SKM-1 (cell line): ENCODE measurements around the gene SF3B3.
"Not testable (repeated sequence)": the region's sequence is repeated elsewhere in the genome, so short reads cannot be mapped to it uniquely, and the experiment has no call there.

Source experiments
- DNase-seq: peaks from one replicate; lab custom pipeline; 2025; ENCODE audit not compliant: unreplicated experiment; lab: John Stamatoyannopoulos, UW

SF3B3 gene

DNA sequence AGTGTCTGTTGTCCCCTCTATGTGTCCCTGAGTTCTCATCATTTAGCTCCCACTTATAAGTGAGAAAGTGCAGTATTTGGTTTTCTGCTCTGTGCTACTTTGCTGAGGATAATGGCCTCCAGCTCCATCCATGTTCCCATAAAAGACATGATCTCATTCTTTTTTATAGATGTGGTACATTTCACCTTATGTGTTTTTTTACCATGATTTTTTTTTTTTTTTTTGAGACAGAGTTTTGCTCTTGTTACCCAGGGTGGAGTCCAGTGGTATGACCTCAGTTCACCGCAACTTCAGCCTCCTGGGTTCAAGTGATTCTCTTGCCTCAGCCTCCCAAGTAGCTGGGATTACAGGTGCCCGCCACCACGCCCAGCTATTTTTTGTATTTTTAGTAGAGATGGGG lies 65.8 kb downstream of the SF3B3 start:
- not testable (repeated sequence) for DNase-seq

DNA sequence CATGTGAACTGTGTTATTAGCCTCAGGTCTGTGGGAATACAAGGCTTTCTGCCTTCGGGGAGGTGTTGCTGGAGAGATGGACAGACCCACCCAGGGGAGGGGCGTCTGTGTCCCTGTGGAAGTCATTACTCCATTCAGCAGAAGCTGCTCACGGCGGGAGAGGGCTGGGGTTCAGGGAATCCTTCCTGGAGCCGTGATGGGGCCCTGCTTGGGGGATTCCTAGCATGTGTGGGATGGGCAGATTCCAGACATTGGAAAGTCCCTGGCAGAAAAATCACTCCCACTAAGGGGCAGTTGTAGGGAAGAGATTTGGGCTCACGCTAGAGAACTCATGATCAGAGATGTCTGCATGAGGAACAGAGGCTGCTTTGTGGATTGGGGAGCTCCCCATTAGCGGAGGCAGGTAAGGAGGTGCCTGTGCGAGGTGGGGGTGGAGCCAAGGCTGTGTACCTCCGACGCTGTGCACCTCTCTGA lies 66.4 kb downstream of the SF3B3 start:
- no peak for DNase-seq

DNA sequence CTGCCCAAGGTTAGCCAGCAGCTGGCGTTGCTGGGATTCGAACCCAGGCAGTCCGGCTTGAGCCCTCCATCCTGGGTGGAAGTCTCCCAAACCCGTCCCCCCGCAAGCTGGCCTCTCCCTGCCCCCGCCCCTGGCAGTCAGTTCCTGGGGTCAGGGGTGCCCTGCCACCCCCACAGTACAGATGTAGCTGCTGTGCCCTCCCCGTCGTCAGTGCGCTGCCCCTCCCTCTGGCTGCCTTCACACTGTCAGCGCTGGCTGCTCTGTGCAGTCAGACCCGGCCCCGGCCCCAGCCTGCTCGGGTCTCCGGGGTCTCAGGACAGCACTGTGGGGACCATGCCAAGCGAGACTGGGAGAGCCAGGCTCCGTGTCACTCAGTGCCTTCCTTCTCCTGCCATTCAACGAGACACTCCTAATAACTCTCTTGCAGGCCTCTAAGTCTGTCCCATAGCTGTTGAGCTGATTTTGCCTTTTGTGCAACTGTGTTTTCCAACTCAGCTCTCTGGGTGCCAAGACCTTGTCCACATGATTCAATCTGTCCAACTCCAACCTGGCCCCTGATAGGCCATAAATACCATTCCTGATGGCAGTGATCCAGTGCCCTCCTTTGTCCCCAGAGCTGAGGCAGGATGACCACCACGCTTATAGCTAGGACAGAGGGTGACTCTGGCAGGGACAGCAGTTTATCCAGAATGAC lies 67.3 kb downstream of the SF3B3 start:
- DNase-seq, result no peak

DNA sequence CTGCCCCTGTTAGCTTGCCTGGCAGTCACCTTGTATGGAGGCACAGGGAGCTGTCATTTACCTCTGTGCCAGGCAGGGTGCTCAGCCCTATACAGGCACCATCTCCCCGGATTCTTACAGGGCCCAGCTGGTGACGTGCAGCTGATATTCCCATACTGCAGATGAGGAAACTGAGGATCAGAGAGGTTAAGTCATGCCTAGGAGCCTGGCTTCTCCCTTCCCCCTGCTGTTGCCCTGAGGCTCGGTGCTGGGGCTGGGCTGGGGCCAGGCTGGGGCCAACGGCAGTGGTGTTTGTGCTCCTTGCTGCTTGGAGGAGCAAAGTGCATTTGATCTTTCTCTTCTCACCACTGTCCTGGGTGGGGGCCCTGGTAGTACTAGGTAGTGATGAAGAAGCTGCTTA lies 68.0 kb downstream of the SF3B3 start:
- DNase-seq, result no peak

DNA sequence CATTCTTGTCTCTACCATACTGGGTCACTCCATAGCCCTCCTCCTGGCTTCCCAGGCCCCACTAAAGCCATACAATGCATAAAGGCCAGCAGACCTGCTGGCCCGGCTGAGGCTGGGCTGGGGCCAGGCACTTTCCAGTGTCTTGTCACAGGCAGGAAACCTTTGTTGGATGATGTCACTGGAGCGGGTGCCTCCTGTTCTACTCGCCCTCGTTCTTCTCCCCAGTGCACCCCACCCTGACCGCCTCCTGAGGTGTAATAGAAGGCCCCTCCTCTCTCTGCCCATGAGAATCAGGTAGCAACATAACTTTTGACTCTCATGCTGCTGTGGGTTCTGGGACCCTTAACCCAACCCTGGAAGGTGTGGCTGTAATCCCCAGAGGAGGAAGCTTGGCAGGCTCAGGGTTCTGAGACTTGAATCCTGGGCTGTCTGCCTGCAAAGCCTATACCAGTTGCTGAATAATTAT lies 68.5 kb downstream of the SF3B3 start:
- DNase-seq, result no peak

DNA sequence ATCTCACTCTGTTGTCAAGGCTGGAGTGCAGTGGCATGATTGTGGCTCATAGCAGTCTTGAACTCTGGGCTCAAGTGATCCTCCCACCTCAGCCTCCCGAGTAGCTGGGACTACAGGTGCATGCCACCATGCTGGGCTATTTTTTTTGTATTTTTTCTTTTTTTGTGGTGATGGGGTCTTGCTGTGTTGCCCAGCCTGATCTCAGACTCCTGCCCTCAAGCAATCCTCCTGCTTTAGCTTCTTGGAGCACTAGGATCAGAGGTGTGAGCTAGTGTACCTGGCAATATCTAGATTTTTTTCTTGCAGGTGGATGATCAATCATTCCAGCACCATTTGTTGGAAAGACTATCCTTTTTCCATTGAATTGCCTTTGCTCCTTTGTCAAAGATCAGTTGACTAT lies 69.9 kb downstream of the SF3B3 start:
- no peak for DNase-seq

DNA sequence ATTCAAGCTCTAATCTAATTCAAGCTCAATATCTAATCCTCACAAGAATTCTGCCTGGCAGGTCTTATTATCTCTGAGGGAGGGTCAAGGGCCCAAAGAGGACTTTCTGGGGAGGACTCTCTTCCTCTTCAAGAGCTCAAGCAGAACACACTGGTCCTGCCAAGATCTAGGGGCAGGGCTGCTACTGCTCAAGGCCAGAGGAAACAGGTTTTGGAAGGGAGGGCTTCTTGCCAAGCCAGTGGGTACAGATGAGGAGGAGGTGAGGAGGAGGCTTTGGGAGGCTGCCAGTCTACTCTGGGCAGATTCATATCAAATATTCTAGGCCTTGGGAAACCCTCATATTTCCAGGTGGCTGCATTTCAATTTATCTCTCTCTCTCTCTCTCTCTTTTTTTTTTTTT lies 71.0 kb downstream of the SF3B3 start:
- no peak for DNase-seq

DNA sequence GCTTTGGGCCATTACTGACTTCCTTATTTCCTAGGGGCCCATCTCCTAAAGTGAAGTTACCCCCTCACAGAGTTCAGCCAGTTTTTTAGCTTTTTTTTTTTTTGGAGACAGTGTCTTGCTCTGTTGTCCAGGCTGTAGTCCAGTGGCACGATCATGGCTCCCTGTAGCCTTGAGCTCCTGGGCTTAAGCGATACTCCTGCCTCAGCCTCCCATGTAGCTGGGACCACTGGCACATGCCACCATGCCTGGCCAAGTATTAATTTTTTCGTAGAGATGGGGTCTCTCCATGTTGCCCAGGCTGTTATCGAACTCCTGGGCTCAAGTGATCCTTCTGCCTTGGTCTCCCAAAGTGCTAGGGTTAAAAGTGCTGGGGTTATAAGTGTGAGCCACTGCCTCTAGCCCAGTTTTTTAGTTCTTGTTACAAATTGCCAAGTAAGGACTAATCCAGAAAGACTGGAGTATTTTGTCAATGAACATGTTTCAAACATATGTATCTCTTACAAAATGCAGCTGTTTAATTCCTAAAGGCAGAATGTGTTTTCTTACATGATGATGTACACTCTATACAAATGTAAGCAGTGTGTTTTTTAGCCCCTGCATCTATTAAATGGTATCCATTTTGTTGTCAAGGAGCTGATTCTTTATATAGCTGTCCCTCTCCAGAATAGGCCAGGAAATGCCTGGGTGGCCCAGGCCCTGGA lies 73.7 kb downstream of the SF3B3 start:
- DNase-seq, result no peak

DNA sequence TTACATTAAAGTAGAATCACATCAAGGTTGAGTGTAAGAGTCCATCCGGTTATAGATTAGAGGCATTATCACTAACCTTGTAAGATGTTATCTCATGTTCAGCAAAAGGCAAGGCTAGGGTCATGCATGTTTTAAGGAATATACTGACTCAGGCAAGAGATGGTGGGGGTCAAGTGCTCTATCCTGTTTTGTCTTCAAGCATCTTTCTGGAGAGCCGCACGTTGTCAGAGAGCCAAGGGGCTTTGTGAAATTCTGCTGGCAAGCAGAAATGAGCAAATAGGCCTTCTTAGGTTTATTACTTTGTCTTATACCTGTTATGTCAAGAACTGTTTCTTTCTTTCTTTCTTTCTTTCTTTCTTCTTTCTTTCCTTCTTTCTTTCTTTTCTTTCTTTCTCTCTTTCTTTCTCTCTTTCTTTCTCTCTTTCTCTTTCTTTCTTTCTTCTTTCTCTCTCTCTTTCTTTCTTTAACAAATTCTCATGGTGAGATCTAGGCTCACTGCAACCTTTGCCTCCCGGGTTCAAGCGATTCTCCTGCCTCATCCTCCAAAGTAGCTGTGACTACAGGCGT lies 75.4 kb downstream of the SF3B3 start:
- DNase-seq, result no peak

DNA sequence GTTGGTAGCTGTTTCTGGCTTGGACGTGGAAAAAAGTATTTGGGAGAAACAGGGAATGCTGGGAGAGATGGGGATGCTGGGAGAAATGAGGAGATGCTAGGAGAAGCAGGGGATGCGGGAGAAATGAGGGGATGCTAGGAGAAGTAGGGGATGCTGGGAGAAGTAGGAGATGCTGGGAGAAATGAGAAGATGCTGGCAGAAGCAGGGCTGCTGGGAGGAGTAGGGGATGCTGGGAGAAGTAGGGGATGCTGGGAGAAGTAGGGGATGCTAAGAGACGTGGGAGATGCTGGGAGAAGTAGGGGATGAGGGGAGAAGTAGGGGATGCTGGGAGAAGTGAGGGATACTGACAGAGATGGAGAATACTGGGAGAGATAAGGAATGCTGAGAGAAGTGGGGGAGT lies 77.1 kb downstream of the SF3B3 start:
- DNase-seq, result no peak

DNA sequence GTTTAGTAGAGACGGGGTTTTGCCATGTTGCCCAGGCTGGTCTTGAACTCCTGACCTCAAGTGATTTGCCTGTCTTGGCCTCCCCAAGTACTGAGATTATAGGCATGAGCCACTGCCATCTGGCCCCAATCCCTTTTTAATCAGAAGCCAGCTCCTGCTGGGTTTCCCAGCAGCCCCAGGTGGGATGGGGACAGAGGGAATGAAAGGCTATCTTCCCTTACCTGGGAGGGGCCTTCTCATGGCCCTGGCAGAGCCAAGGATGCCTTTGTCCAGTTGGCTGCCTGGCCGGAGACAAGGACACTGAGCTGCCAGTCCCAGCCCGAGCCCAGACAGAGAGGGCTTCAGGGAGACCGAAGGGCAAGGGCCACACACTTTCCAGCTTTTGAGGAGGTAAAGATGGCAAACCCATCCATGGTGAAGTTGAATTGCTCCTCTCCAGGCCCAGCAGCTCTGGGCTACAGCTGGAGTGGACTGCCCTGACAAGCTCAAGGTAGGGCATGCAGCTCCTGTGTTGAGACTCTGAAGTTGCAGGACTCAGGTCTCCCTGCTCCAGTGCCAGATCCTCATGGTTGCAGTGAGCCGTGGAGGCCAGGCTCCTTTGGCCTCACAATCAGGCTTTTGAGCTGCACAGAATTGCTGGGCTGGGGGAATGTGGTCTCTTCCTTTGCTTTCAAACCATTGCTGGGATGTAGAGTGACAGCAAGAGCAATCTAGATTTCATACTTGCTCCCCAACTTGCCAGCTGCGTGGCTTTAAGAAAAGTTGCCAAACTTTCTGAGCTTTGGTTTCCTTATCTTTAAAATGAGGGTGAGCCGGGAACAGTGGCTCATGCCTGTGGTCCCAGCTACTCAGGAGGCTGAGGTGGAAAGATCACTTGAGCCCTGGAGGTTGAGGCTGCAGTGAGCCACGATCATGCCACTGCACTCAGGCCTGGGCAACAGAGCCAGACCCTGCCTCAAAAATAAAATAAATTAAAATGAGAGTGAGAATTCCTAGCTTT lies 78.3 kb downstream of the SF3B3 start:
- no peak for DNase-seq

DNA sequence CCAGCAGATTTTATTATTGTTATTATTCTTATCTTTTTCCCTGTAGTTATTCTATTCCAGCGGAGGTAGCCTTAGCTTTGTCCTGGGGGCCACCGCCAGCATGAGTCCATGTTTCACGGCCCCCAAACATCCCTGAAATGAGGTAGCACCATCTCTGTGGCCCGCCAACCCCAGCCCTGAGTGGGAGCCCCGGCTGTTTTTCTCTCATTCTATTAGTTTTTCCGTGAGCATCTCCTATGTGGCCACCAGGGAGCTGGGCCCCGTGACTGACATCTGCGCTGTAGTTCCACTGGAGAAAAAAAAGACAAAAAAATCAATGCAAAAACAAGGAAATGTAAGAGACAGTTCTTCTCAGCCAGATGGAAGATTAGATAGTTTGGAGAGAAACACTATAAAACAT lies 79.2 kb downstream of the SF3B3 start:
- DNase-seq, result no peak

DNA sequence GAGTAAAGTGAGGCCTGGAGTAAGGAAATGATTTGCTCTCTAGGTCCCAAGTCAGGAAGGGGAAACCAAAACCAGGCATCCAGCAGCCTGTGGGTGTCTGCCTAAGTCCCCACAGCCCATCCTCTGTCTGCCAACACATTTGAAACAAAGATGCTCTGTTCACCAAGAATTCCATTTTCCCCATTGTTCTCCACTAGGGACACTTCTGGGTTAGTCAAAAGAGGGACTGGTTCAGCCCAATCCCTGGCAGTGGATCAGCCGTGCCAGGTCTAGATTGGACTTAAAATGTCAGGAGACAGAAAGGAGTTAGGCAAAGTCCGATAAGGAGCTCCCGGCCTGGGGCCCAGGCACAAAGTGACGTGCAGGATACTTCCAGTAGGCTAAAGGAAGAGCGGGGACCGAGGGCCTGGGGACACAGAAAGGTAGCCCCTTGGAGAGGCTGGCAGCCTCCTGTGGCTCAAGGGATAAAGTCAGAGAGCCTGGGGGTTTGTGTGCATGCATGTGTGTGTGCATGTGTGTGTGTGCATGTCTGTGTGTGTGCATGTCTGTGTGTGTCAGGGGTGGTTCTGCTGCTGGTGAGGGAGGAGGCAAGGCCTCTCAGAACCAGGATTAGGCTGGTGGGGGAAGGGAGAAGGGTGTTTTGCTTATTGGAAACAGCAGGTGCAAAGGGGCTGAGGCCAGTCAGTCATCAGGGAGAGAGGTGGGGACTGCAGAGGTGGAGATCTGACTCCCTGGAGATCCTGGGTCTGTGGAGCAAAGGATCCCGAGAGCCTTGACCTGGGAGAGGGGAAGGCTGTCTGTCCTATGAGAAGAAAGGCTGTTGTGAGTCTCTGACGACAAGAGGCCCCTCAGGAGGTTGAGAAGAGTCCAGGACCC lies 81.0 kb downstream of the SF3B3 start:
- no peak for DNase-seq

DNA sequence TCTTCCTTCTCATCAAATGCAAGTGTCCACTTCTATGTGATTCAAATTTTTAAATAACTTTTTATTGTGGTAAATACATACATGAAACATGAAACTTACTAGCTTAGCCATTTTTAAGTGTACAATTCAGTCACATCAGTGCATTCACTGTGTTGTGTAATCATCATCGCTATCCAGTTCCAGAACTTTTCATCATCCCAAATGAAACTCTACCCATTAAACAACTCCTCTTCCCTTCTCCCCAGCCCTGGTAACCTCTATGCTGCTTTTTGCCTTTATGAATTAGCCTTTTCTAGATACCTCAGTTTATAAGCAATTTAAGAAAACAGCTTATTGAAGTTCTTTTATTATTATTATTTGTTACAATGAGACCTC lies 81.7 kb downstream of the SF3B3 start:
- no peak for DNase-seq

DNA sequence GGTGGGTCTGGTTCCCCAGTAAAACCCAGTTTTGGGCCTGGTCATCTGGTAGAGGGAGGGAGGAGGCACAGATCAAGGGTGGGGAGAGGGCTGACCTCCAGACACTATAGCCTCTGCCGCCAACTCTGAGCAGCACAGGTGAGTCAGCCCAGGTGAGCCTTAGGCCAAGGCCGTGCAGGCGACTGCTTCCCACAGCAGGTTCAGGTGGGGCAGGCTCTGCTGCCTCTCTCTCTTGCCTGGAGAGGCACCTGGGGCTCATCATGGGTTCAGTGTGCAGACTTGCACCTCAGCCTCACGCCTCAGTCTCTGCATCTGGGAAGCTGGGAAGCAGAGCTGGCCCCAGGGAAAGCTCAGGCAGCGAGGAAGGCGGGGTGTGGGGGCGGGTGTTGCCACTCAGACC lies 84.9 kb downstream of the SF3B3 start:
- DNase-seq, result no peak

DNA sequence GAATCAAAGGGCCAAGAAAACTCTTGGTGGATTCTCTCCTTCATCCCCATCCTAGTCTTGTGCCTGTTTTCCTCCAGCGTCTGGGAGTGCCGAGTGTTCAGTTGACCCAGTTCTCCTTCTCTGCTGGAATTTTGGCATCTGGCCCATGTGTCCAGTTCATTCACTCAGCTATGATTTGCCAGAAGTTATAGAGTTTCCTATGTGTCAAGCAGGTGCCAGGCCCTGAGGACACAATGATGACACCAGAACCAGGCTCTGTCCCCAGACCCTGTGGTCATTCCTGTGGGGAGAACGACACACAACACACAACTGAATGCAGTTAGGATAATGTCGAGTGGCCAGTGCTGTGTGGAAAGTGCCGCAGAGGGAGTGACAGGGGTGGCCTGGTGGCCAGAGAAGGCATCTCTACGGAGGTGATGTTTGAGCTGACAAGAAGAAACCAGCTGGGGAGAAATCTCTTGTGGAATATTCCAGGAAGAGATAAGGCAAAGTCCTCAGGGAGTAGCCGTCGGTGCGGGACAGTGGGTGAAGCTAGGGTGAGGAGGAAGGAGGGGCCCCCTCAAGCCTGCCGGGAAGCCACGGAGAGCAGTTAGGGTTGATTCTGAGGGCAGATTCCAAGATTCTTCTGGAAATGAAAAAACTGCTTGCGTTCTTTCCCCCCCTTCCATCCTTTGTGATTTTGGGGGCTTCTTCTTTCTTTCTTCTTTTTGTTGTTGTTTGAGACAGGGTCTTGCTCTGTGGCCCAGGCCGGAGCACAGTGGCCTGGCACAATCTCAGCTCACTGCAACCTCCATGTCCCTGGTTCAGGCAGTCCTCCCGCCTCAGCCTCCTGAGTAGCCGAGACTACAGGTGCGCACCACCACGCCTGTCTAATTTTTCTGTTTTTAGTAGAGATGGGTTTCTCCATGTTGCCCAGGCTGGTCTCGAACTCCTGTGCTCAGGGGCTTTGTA lies 86.9 kb downstream of the SF3B3 start:
- no peak for DNase-seq

DNA sequence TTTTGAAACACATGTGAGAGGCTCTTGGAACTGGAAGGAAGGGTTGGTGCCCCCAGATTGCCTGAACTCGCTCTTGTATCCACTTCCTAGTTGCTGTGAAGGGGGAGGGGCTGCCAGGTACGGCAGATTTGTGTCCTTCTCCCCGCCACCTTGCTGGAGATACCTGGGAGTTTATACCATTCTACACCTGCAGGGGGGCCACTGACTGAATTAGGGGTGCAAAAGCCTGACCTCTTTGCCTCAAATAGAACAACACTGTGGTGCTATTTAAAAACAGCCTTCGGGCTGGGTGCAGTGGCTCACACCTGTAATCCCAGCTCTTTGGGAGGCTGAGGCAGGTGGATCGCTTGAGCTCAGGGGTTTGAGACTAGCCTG lies 87.6 kb downstream of the SF3B3 start:
- no peak for DNase-seq

DNA sequence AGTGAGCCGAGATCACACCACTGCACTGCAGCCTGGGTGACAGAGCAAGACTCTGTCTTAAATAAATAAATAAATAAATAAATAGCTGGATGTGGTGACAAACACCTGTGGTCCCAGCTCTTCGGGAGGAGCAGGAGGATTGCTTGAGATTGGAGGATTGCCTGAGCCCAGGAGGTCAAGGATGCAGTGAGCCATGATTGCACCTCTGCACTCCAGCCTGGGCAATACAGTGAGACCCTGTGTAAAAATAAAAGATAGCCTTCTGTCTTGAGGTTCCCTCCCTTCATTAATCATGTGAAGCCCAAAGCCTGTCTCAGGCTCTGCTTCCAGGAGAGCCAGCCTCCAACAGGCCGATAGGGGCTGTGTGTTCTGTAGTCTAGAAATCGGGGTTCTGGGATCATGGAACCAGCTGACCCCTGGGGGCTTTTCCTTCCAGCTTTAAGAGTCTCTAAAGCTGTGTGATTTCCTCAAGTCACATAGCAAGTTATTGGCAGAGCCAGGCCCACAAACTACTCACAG lies 88.2 kb downstream of the SF3B3 start:
- DNase-seq, result no peak

DNA sequence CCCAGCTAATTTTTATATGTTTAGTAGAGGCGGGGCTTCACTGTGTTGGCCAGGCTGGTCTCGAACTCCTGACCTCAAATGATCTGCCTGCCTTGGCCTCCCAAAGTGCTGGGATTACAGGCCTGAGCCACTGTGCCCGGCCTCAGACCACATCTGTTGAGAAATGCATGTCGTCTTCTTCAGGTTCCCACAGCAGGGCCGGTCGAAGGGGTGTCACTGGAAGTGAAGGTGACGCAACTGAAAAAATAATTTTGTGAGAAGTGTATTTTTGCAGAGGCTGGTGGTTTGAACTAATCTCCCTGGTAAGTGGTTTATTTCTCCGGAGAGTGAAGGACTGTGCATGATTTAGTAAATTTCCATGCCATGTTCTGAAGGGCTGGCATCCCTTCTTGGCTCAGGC lies 89.3 kb downstream of the SF3B3 start:
- DNase-seq, result peak; percentile 39
